Mesenchymal stem cell (in vitro differentiated cells and primary cell): ENCODE data around the gene C22orf23.
A peak's percentile ranks its signal among the peaks of the same experiment; 100 is the strongest.

Experiments
- DNase-seq: peaks from one replicate; pipeline ENCODE4 v3.0.0-alpha.2; 2013
- H2AFZ ChIP-seq: one replicate; pipeline ENCODE4 v1.6.1; 2013; ENCODE audit warnings: low read depth, mild to moderate bottlenecking, control low read depth, inconsistent platforms, low read length, moderate library complexity
- H2AK5ac ChIP-seq: 2 replicates; pipeline ENCODE4 v1.6.1; 2013; ENCODE audit warnings: low read length, moderate library complexity, mild to moderate bottlenecking, inconsistent platforms; ENCODE audit not compliant: severe bottlenecking
- H2BK120ac ChIP-seq: one replicate; pipeline ENCODE4 v1.6.1; 2013; ENCODE audit warnings: low read depth, mild to moderate bottlenecking, inconsistent platforms, low read length, moderate library complexity
- H2BK12ac ChIP-seq, 2 experiments: one replicate each; pipeline ENCODE4 v1.6.1; 2013; ENCODE audit warnings: inconsistent platforms in 2 of 2, low read length in 2 of 2, mild to moderate bottlenecking in 2 of 2, moderate library complexity in 2 of 2, control low read depth in 1 of 2
- H2BK15ac ChIP-seq: one replicate; pipeline ENCODE4 v1.6.1; 2013; ENCODE audit warnings: mild to moderate bottlenecking, low read depth, inconsistent platforms; ENCODE audit not compliant: poor library complexity, severe bottlenecking
- H2BK5ac ChIP-seq: 2 replicates; pipeline ENCODE4 v1.6.1; 2013; ENCODE audit warnings: low read depth, mild to moderate bottlenecking, low read length, control low read depth, inconsistent platforms; ENCODE audit not compliant: poor library complexity, severe bottlenecking
- H3K14ac ChIP-seq, 2 experiments: one replicate each; pipeline ENCODE4 v1.6.1; 2013; ENCODE audit warnings: inconsistent platforms in 2 of 2, low read length in 2 of 2, control low read depth in 1 of 2, mild to moderate bottlenecking in 1 of 2, moderate library complexity in 1 of 2
- H3K18ac ChIP-seq, 2 experiments: one replicate each; pipeline ENCODE4 v1.6.1; 2013; ENCODE audit warnings: inconsistent platforms in 2 of 2, low read length in 2 of 2, control low read depth in 1 of 2, low read depth in 1 of 2, mild to moderate bottlenecking in 1 of 2
- H3K23ac ChIP-seq, 2 experiments: one replicate each; pipeline ENCODE4 v1.6.1; 2013; ENCODE audit warnings: inconsistent platforms in 2 of 2, low read length in 2 of 2, mild to moderate bottlenecking in 2 of 2, moderate library complexity in 2 of 2, control low read depth in 1 of 2
- H3K27ac ChIP-seq: 2 replicates; pipeline ENCODE4 v1.5.1; 2013; ENCODE audit warnings: mild to moderate bottlenecking, moderate library complexity, low read length, control low read depth, inconsistent platforms; ENCODE audit not compliant: poor library complexity, severe bottlenecking
- H3K27me3 ChIP-seq, 2 experiments: 2 replicates each; pipeline versions ENCODE4 v1.6.1 to v1.7.0; 2013; ENCODE audit warnings: low read length in 2 of 2, mild to moderate bottlenecking in 2 of 2, moderate library complexity in 2 of 2, control low read depth in 1 of 2, inconsistent platforms in 1 of 2; ENCODE audit not compliant: control insufficient read depth in 1 of 2, insufficient read depth in 1 of 2
- H3K36me3 ChIP-seq, 2 experiments: 2 replicates each; pipeline versions ENCODE4 v1.6.1 to v1.7.0; 2013; ENCODE audit warnings: low read length in 2 of 2, control low read depth in 1 of 2, inconsistent platforms in 1 of 2, low read depth in 1 of 2, mild to moderate bottlenecking in 1 of 2; ENCODE audit not compliant: insufficient read depth in 2 of 2, control insufficient read depth in 1 of 2
- H3K4ac ChIP-seq, 2 experiments: one replicate each; pipeline ENCODE4 v1.6.1; 2013; ENCODE audit warnings: inconsistent platforms in 2 of 2, low read length in 2 of 2, mild to moderate bottlenecking in 2 of 2, moderate library complexity in 2 of 2, control low read depth in 1 of 2, low read depth in 1 of 2
- H3K4me1 ChIP-seq: 2 replicates; pipeline ENCODE4 v1.6.1; 2013; ENCODE audit warnings: low read depth, low read length, control low read depth; ENCODE audit not compliant: control insufficient read depth, insufficient read depth
- H3K4me2 ChIP-seq: 2 replicates; pipeline ENCODE4 v1.6.1; 2013; ENCODE audit warnings: low read length, mild to moderate bottlenecking, inconsistent platforms; ENCODE audit not compliant: poor library complexity, severe bottlenecking
- H3K4me3 ChIP-seq, 2 experiments: 2 replicates each; pipeline versions ENCODE4 v1.5.1 to v1.7.0; 2013; ENCODE audit warnings: low read length in 2 of 2, mild to moderate bottlenecking in 2 of 2, control low read depth in 1 of 2, low read depth in 1 of 2; ENCODE audit not compliant: insufficient read depth in 1 of 2
- H3K79me1 ChIP-seq: replicated peaks from 2 replicates; pipeline ENCODE4 v1.6.1; 2013; ENCODE audit warnings: mild to moderate bottlenecking, control low read depth, low read length, inconsistent platforms; ENCODE audit not compliant: poor library complexity, severe bottlenecking
- H3K9ac ChIP-seq: 2 replicates; pipeline ENCODE4 v1.7.0; 2013; ENCODE audit warnings: mild to moderate bottlenecking, low read length, moderate library complexity
- H3K9me3 ChIP-seq: 2 replicates; pipeline ENCODE4 v1.7.0; 2013; ENCODE audit warnings: mild to moderate bottlenecking, low read length; ENCODE audit not compliant: control insufficient read depth
- H4K8ac ChIP-seq: one replicate; pipeline ENCODE4 v1.6.1; 2013; ENCODE audit warnings: inconsistent platforms, mild to moderate bottlenecking, low read length, moderate library complexity
- H4K91ac ChIP-seq: one replicate; pipeline ENCODE4 v1.6.1; 2013; ENCODE audit warnings: mild to moderate bottlenecking, low read length, inconsistent platforms
- WGBS: methylation state at CpG from one replicate; pipeline ENCODE4 v1.1.7; 2013; ENCODE audit warnings: mixed read lengths; 5-methylcytosine and 5-hydroxymethylcytosine counted together

The C22orf23 gene

DNA sequence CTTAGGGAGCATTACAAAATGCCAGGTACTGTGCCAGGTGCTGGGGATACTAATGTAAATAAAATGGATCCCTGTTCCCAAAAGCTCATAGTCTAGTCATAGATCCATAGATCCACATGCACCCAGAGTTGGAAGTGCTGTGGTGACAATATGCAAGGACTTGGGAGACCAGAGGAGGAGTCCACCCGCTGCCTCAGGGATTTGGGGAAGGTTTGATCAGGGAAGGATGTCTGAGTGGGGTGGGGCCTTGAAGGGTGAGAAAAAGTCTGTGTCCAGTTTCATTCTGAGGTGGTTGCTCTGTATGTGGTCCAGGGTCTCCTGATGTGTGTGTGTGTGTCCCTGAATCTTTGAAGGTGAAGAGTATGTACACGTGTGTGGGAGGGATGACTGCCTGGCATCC is 21.8 kb upstream of the C22orf23 start:
- H3K4me1 ChIP-seq: peaks cover 5% of the 10 kb centered on the region
- H2AFZ ChIP-seq: no peak overlapping the region
- H2BK12ac ChIP-seq: no peak overlapping the region
- no peak overlapping the region for H2AK5ac ChIP-seq
- no peak overlapping the region for H3K4me2 ChIP-seq
- no peak overlapping the region for H3K27ac ChIP-seq
- DNase-seq: no peak
- H3K18ac ChIP-seq: no peak overlapping the region
- H3K14ac ChIP-seq: no peak overlapping the region
- H3K4me3 ChIP-seq: no peak overlapping the region
- no peak overlapping the region for H3K4ac ChIP-seq
- H2BK5ac ChIP-seq: no peak overlapping the region
- H3K79me1 ChIP-seq: peaks cover 1% of the 10 kb centered on the region
- no peak overlapping the region for H4K91ac ChIP-seq
- H3K36me3 ChIP-seq: peaks cover 14 to 37% of the 10 kb centered on the region in 2 experiments
- H3K9me3 ChIP-seq: no peaks in the 10 kb centered on the region
- no peak overlapping the region for H4K8ac ChIP-seq
- 95% methylated on average over 2 of the region's 2 CpGs for WGBS
- no peak overlapping the region for H2BK120ac ChIP-seq
- no peak overlapping the region for H3K23ac ChIP-seq
- no peak overlapping the region for H3K9ac ChIP-seq
- no peak overlapping the region for H2BK15ac ChIP-seq
- H3K27me3 ChIP-seq: no peaks in the 10 kb centered on the region

GRCh38 chr22:37973271-37974170 is 20.1 kb upstream of the C22orf23 start:
- H3K4ac ChIP-seq: no peak overlapping the region
- H4K91ac ChIP-seq: no peak overlapping the region
- H3K79me1 ChIP-seq: peaks cover 4% of the 10 kb centered on the region
- H3K4me1 ChIP-seq: peaks cover 7% of the 10 kb centered on the region
- H2BK12ac ChIP-seq: no peak overlapping the region
- DNase-seq: no peak
- no peak overlapping the region for H3K9ac ChIP-seq
- H4K8ac ChIP-seq: no peak overlapping the region
- H2BK5ac ChIP-seq: no peak overlapping the region
- 98% methylated on average over 33 of the region's 33 CpGs for WGBS
- H3K9me3 ChIP-seq: no peaks in the 10 kb centered on the region
- H2BK120ac ChIP-seq: no peak overlapping the region
- H2BK15ac ChIP-seq: no peak overlapping the region
- no peak overlapping the region for H3K4me3 ChIP-seq
- no peak overlapping the region for H3K14ac ChIP-seq
- no peaks in the 10 kb centered on the region for H3K27me3 ChIP-seq
- H2AK5ac ChIP-seq: no peak overlapping the region
- H3K36me3 ChIP-seq: peaks cover 26 to 39% of the 10 kb centered on the region in 2 experiments
- no peak overlapping the region for H3K4me2 ChIP-seq
- H3K27ac ChIP-seq: no peak overlapping the region
- no peak overlapping the region for H2AFZ ChIP-seq
- H3K18ac ChIP-seq: no peak overlapping the region
- H3K23ac ChIP-seq: no peak overlapping the region

DNA sequence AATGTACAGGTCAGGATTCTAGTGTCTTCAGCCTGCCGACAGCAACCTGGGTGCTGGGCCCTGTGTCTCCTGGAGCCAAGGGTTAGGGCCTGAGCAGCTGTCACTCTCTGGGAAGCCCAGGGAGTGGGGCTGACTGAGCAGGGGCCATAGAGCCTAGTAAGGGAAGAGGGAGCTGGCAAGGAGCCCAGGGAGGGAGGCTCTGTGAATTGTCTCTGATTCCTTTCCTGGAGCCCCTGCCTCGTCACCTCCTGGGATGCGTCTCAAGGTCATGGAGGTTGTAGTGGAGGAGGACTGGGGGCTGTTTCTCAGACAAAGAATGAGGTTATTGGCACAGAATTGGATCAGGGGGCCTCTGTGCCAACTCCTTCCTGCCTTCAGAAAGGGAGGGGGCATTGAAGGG is 19.1 kb upstream of the C22orf23 start:
- Histone ChIP-seq H2BK12ac (no peak overlapping the region), H3K23ac (no peak overlapping the region), H3K9ac (no peak overlapping the region), H3K4me1 (peaks cover 7% of the 10 kb centered on the region), H3K36me3 (peaks cover 36 to 42% of the 10 kb centered on the region in 2 experiments), H3K4me3 (no peak overlapping the region), H2BK15ac (no peak overlapping the region), H3K79me1 (peaks cover 6% of the 10 kb centered on the region), H2AFZ (no peak overlapping the region), H3K27me3 (no peaks in the 10 kb centered on the region), H3K9me3 (no peaks in the 10 kb centered on the region), H4K91ac (no peak overlapping the region), H4K8ac (no peak overlapping the region), H2BK120ac (no peak overlapping the region), H3K14ac (no peak overlapping the region), H3K4me2 (no peak overlapping the region), H2BK5ac (no peak overlapping the region), H2AK5ac (no peak overlapping the region), H3K18ac (no peak overlapping the region), H3K4ac (no peak overlapping the region), H3K27ac (no peak overlapping the region)
- 78% methylated on average over 2 of the region's 3 CpGs for WGBS
- no peak for DNase-seq

DNA sequence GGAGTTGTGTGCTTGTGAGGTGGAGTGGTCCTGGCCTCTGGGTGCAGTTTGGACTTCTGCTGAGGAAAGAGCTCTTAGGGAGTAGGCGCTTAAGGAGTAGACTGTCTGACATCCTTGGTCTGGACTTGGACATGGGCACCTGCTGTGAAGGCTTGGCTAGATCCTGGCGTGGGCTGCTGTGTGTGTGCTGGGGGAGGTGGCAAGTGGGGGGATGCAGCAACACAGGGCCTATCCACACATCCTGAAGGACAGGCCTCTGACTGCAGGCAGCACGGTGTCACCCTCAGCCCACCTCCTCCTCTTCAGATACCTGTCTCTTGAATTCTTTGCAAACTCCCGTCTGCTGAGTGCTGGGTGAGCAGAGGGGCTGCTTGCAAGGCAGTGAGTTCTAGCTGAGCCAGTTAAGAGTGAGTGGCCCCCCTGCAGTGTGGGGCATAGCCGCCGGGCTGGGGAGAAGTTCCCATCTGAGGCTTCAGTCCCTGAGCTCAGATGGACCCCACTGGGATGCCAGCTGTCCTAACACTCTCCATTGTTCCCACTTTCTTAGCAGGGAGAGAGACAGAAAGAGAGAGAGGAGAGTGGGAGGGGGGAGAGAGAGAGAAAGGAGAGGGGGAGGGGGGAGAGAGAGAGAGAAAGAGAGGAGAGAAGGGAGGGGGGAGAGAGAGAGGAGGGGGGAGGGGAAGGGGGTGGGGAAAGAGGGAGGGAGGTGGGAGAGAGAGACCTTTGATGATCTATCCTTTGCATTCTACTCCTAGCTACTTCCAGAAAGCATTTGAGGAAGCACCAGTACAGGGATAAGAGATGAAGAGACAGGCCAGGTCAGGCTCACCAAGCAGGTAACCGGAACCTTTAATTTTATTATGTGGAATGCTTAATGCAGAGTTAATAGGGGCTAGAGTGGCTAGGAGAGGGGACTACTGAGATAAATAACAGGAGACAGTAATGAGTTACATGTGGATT is 18.4 kb upstream of the C22orf23 start:
- Histone ChIP-seq H3K4me1 (peaks cover 9% of the 10 kb centered on the region), H3K4ac (no peak overlapping the region), H3K9ac (no peak overlapping the region), H2BK15ac (no peak overlapping the region), H2AFZ (no peak overlapping the region), H3K14ac (peak overlapping the region in 1 of 2 experiments; percentile 7), H3K27ac (no peak overlapping the region), H3K4me2 (no peak overlapping the region), H4K8ac (no peak overlapping the region), H2BK5ac (no peak overlapping the region), H3K18ac (no peak overlapping the region), H3K79me1 (peaks cover 9% of the 10 kb centered on the region), H3K27me3 (no peaks in the 10 kb centered on the region), H2BK120ac (no peak overlapping the region), H2BK12ac (no peak overlapping the region), H2AK5ac (no peak overlapping the region), H3K9me3 (no peaks in the 10 kb centered on the region), H3K4me3 (no peak overlapping the region), H3K23ac (peak overlapping the region in 1 of 2 experiments; percentile 9), H3K36me3 (peaks cover 44 to 48% of the 10 kb centered on the region in 2 experiments), H4K91ac (no peak overlapping the region)
- 85% methylated on average over 4 of the region's 7 CpGs for WGBS
- no peak for DNase-seq
